ENCODE data around the gene FCER2.

GRCh38 chr19:7682175-7682855, 19.6 kb downstream of the FCER2 start:
- TF ChIP-seq CTCF (IDR thresholded peaks at IDR 0.05; ENCODE audit: insufficient read depth, low read length, poor library complexity, severe bottlenecking) (no peak), EZH2phosphoT487 (conservative IDR thresholded peaks at IDR 0.05; ENCODE audit: low read length) (no peak)

All from SU-DHL-6 (cell line).